BLaER1 treated with 17β-estradiol and CSF1 and Interleukin-3, amounts not matched to agents 10 nM and 100 nM (cell line): Measurements from ENCODE around the gene AGRN.

Source experiments
- H3K27ac ChIP-seq, 11 experiments: shearing (Covaris generic); formaldehyde crosslinking; 2 replicates each; pipeline ENCODE4 v1.8.1; 2022
- H3K27me3 ChIP-seq, 11 experiments: shearing (Covaris generic); formaldehyde crosslinking; 2 replicates each; pipeline ENCODE4 v1.8.1; 2022
- H3K36me3 ChIP-seq, 11 experiments: shearing (Covaris generic); formaldehyde crosslinking; 2 replicates each; pipeline ENCODE4 v1.8.1; 2022
- H3K4me1 ChIP-seq, 10 experiments: shearing (Covaris generic); formaldehyde crosslinking; 2 replicates each; pipeline ENCODE4 v1.8.1; 2022
- H3K4me2 ChIP-seq, 11 experiments: shearing (Covaris generic); formaldehyde crosslinking; 2 replicates each; pipeline ENCODE4 v1.8.1; 2022
- H3K4me3 ChIP-seq, 10 experiments: shearing (Covaris generic); formaldehyde crosslinking; 2 replicates each; pipeline ENCODE4 v1.8.1; 2022
- H3K9ac ChIP-seq, 11 experiments: shearing (Covaris generic); formaldehyde crosslinking; 2 replicates each; pipeline ENCODE4 v1.8.1; 2022
- H3K9me3 ChIP-seq, 11 experiments: shearing (Covaris generic); formaldehyde crosslinking; replicated peaks in 1 of 11; 2 replicates each; pipeline ENCODE4 v1.8.1; 2022
- H4K20me1 ChIP-seq, 11 experiments: shearing (Covaris generic); formaldehyde crosslinking; 2 replicates each; pipeline ENCODE4 v1.8.1; 2022
- Cebpa-rat ChIP-seq, 11 experiments: shearing (Covaris generic); IDR thresholded peaks; 2 replicates each; pipeline ENCODE4 v1.8.1; 2022

The AGRN gene

DNA sequence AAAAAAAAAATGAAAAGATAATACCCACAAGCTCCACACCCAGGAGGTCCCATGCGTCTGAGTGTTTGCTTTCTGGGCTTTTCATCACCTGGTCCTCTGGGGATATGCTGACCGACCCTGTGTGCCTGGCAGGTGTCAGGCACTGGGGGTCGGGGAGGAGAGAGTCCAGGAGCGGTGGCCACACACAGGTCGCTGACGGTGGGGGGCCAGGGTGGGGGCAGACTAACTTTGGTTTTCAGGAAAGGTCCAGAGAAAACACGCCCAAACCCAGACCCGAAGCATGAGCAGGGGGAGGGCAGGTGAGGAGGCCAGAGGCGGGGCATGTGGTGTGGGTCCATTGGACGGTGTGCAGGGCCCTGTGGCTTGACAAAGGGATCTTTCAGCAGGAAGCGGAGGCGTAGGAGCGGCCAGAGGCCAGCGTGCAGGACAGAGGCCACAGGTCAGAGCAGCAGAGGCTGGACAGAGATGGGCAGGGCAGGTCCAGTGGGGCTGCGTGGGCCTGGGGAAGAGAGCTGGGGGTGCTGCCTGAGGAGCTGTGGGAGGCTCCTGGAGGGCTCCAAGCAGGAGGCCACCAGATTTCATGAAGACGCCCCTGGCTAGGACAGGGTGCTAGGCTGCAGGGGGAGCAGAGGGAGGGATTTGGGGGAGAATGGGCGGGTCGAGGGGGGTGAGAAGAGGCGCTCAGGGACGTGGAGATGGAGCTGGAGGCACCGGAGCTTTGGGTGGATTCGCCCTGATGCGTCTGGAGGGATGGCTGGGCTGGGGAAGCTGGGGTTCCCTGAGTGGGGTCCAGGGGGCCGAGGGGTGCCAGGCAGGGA lies 38.4 kb downstream of the AGRN start:
- Histone ChIP-seq H3K27me3 (peaks cover 60 to 68% (median 64%) of the 10 kb centered on the region in 11 experiments), H3K9ac (peak overlapping the region in 6 of 11 experiments; percentile 1 to 76 (median 72); a peak in 8 of 22 replicates), H3K4me3 (peak overlapping the region; percentile 54 to 73 (median 60)), H3K9me3 (no peaks in the 10 kb centered on the region), H4K20me1 (peaks cover 0 to 67% (median 27%) of the 10 kb centered on the region in 11 experiments; a peak in 16 of 22 replicates), H3K4me1 (peaks cover 37 to 58% (median 49%) of the 10 kb centered on the region in 10 experiments), H3K4me2 (peak overlapping the region; percentile 86 to 100 (median 95)), H3K36me3 (peaks cover 0 to 22% (median 14%) of the 10 kb centered on the region in 11 experiments; a peak in 13 of 22 replicates), H3K27ac (peak overlapping the region in 3 of 11 experiments; percentile 14 to 50 (median 44); a peak in 2 of 22 replicates)
- TF ChIP-seq Cebpa-rat (IDR thresholded peaks at IDR 0.05) = no peak

GRCh38 chr1:1058921-1059493 lies 39.1 kb downstream of the AGRN start:
- Histone ChIP-seq H3K4me1 (peaks cover 43 to 65% (median 56%) of the 10 kb centered on the region in 10 experiments), H3K4me3 (peak overlapping the region; percentile 54 to 73 (median 60)), H3K36me3 (peaks cover 0 to 15% (median 8%) of the 10 kb centered on the region in 11 experiments; a peak in 13 of 22 replicates), H3K27me3 (peaks cover 60 to 72% (median 68%) of the 10 kb centered on the region in 11 experiments), H3K27ac (peak overlapping the region in 7 of 11 experiments; percentile 39 to 63 (median 51); a peak in 11 of 22 replicates), H4K20me1 (peaks cover 0 to 67% (median 30%) of the 10 kb centered on the region in 11 experiments; a peak in 17 of 22 replicates), H3K9ac (peak overlapping the region; percentile 15 to 76 (median 67); a peak in 20 of 22 replicates), H3K9me3 (no peaks in the 10 kb centered on the region), H3K4me2 (peak overlapping the region; percentile 86 to 100 (median 95))
- no peak for TF ChIP-seq Cebpa-rat (IDR thresholded peaks at IDR 0.05)

DNA sequence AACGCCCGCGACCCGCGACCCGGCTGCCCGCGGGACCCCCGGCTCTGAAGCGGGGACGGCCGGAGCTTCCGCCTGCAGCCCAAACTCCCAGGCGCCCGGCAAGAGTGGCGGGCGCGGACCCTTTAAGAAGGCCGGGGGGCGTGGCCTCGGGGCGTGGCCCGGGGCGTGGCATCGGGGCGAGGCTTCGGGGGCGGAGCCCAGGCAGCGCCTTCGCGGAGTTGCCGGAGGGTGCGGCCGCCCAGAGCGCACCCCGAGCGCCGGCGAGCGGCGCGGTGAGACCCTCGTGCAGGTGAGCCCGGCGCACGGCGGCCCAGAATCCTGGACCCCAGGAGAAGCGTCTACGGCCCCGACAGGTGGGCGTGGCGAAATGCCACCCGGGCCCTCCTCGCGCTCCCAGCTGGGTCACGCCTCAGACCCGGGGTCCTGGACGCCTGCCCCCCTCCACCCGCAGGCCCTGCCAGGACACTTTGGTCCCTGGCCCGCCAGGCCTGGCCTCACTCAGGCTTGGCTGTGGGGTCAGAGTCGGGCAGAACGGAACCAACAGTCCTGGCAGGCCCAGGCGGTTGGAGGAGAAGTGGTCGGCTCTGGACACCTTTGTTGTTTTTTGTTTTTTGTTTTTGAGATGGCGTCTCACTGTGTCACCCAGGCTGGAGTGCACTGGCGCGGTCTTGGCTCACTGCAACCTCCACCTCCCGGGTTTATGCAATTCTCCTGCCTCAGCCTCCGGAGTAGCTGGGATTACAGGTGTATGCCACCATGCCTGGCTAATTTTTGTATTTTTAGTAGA lies 39.8 kb downstream of the AGRN start:
- Histone ChIP-seq H4K20me1 (peaks cover 0 to 65% (median 34%) of the 10 kb centered on the region in 11 experiments; a peak in 17 of 22 replicates), H3K27me3 (peaks cover 63 to 78% (median 74%) of the 10 kb centered on the region in 11 experiments), H3K4me1 (peaks cover 48 to 71% (median 62%) of the 10 kb centered on the region in 10 experiments), H3K36me3 (peaks cover 0 to 9% (median 4%) of the 10 kb centered on the region in 11 experiments; a peak in 9 of 22 replicates), H3K9me3 (no peaks in the 10 kb centered on the region), H3K27ac (peak overlapping the region in 7 of 11 experiments; percentile 39 to 63 (median 51); a peak in 10 of 22 replicates), H3K4me2 (peak overlapping the region; percentile 86 to 100 (median 95)), H3K4me3 (peak overlapping the region; percentile 54 to 73 (median 60)), H3K9ac (peak overlapping the region; percentile 15 to 76 (median 67); a peak in 20 of 22 replicates)
- no peak for TF ChIP-seq Cebpa-rat (IDR thresholded peaks at IDR 0.05)

DNA sequence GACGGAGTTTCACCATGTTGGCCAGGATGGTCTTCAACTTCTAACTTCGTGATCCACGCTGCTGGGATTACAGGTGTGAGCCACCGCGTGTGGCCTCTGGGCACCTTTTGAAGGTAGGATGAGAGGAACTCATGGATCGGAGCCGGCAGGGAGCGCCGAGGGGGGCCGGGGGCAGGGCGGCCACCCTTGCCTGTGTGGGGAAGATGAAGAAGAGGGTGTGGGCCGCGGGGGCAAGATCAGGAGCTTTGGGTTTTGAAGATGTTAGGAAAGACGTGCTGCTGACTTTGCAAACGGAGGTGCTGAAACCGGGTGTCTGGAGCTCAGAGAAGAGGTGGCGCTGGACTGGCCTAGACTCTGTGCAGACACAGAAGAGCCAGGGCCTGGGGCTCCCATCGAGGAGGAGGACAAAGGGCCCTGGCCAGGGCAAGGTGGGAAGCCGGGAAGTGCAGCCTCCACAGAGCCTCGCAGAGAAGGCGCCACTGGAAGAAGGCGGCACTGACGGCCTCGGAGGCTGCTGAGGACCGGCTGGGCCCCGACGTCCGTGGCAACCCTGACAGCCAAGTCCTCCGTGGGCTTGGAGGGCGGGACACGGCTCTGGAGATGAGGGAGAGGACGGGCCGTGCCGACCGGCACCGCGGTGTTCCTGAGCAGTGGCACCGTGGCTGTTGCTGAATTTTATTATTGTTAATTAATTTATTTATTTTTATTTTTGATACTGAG lies 40.5 kb downstream of the AGRN start:
- peaks cover 0 to 64% (median 34%) of the 10 kb centered on the region in 11 experiments; a peak in 17 of 22 replicates for H4K20me1 ChIP-seq
- peaks cover 66 to 81% (median 76%) of the 10 kb centered on the region in 11 experiments for H3K27me3 ChIP-seq
- no peak for TF ChIP-seq Cebpa-rat (IDR thresholded peaks at IDR 0.05)
- H3K9me3 ChIP-seq = no peaks in the 10 kb centered on the region
- no peak overlapping the region for H3K27ac ChIP-seq
- H3K9ac ChIP-seq = peak overlapping the region in 1 of 11 experiments; percentile 73; a peak in 2 of 22 replicates
- peak overlapping the region; percentile 86 to 100 (median 95) for H3K4me2 ChIP-seq
- H3K4me3 ChIP-seq = peak overlapping the region in 9 of 10 experiments; percentile 54 to 66 (median 59); a peak in 13 of 20 replicates
- peaks cover 48 to 74% (median 63%) of the 10 kb centered on the region in 10 experiments for H3K4me1 ChIP-seq
- peaks cover 0 to 1% (median 0%) of the 10 kb centered on the region in 11 experiments; a peak in 5 of 22 replicates for H3K36me3 ChIP-seq

DNA sequence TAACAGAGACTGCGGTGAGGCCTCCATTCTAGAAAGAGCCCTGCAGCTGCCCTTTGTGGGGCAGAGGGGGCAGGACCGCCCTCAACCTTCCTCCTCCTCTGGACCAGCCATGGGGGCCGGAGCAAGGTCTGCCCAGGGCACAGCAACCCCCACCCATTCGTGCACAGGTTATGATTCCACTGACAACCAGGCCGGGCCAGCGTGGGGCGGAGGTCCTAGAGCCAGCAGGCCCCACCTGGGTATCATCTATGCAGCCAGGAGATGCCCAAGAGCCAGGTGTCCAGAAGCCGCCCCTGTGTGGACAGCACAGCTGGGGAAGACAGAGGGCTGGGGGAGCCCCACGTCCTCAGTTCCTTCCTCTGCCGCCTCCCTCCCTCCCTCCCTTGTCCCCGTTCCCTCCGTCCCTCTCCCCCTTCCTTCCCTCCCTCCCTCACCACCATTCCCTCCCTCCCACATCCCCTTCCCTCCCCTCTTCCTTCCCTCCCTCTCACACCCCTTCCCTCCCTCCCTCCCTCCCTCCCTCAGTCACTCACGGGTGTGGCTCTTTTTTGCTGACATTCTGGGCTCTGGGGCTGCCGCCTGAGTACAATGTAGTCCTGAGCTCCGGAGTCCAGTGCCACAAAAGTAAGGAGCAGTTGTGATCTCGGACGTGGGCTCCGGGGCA lies 41.9 kb downstream of the AGRN start:
- no peaks in the 10 kb centered on the region for H3K9me3 ChIP-seq
- peak overlapping the region; percentile 44 to 98 (median 81); a peak in 19 of 22 replicates for H3K4me2 ChIP-seq
- H3K4me3 ChIP-seq = no peak overlapping the region
- H3K27ac ChIP-seq = no peak overlapping the region
- H3K4me1 ChIP-seq = peaks cover 48 to 84% (median 72%) of the 10 kb centered on the region in 10 experiments
- peaks cover 71 to 89% (median 84%) of the 10 kb centered on the region in 11 experiments for H3K27me3 ChIP-seq
- H4K20me1 ChIP-seq = peaks cover 0 to 74% (median 44%) of the 10 kb centered on the region in 11 experiments; a peak in 17 of 22 replicates
- TF ChIP-seq Cebpa-rat (IDR thresholded peaks at IDR 0.05) = no peak
- no peak overlapping the region for H3K9ac ChIP-seq
- no peaks in the 10 kb centered on the region for H3K36me3 ChIP-seq

GRCh38 chr1:1062348-1063163 lies 42.6 kb downstream of the AGRN start:
- peak overlapping the region in 2 of 10 experiments; percentile 8 to 29; a peak in 1 of 20 replicates for H3K4me3 ChIP-seq
- peaks cover 0 to 78% (median 50%) of the 10 kb centered on the region in 11 experiments; a peak in 18 of 22 replicates for H4K20me1 ChIP-seq
- H3K4me1 ChIP-seq = peaks cover 48 to 84% (median 76%) of the 10 kb centered on the region in 10 experiments
- no peak overlapping the region for H3K27ac ChIP-seq
- peak overlapping the region in 6 of 11 experiments; percentile 17 to 55 (median 38); a peak in 6 of 22 replicates for H3K9ac ChIP-seq
- TF ChIP-seq Cebpa-rat (IDR thresholded peaks at IDR 0.05) = no peak
- H3K36me3 ChIP-seq = no peaks in the 10 kb centered on the region
- H3K27me3 ChIP-seq = peaks cover 68 to 88% (median 82%) of the 10 kb centered on the region in 11 experiments
- H3K4me2 ChIP-seq = peak overlapping the region; percentile 48 to 98 (median 86); a peak in 21 of 22 replicates
- no peaks in the 10 kb centered on the region for H3K9me3 ChIP-seq
